Natural killer cell (primary cell): Measurements from ENCODE around the gene BICRA. TPM values are rescaled to one million over a fixed set of nuclear protein-coding genes. Genes with fewer than 3 reads are reported as not detected.

Experiments
- ATAC-seq, 3 donors: fragments of 150-1000 bp in 2 of 3; fragments of 200-7000 bp in 1 of 3; cut with Tn5 transposase; 1 replicate in 1 of 3; 2 replicates in 2 of 3; pipeline ENCODE4 v1.10.0; 2021; ENCODE audit warnings: mild to moderate bottlenecking in 2 of 3, moderate library complexity in 2 of 3
- DNase-seq, 2 donors: peaks; one replicate each; pipeline versions ENCODE4 v3.0.0 to v3.0.0-alpha.2; 2013 to 2021; ENCODE audit warnings: mixed read lengths in 1 of 2
- H3K27ac ChIP-seq: one replicate; pipeline ENCODE4 v1.5.1; 2013; ENCODE audit warnings: mild to moderate bottlenecking, low read length
- H3K27me3 ChIP-seq: one replicate; pipeline ENCODE4 v1.6.1; 2013; ENCODE audit warnings: low read length; ENCODE audit not compliant: control insufficient read depth, insufficient read depth
- H3K36me3 ChIP-seq: one replicate; pipeline ENCODE4 v1.6.1; 2013; ENCODE audit warnings: low read length; ENCODE audit not compliant: control insufficient read depth, insufficient read depth
- H3K4me1 ChIP-seq: one replicate; pipeline ENCODE4 v1.6.1; 2013; ENCODE audit warnings: low read length; ENCODE audit not compliant: control insufficient read depth, insufficient read depth
- H3K4me3 ChIP-seq: one replicate; pipeline ENCODE4 v1.5.1; 2013; ENCODE audit warnings: low read length
- H3K9me3 ChIP-seq: one replicate; pipeline ENCODE4 v1.6.1; 2013; ENCODE audit warnings: low read length; ENCODE audit not compliant: control insufficient read depth, insufficient read depth
- H3K27ac Mint-ChIP-seq, 2 donors: one replicate each; pipeline ENCODE4 v1.8.0; 2022; ENCODE audit warnings: mild to moderate bottlenecking in 2 of 2, mixed read lengths in 2 of 2, moderate library complexity in 1 of 2
- H3K27me3 Mint-ChIP-seq, 2 donors: one replicate each; pipeline ENCODE4 v1.8.0; 2022; ENCODE audit warnings: low read depth in 2 of 2, mixed read lengths in 2 of 2
- H3K36me3 Mint-ChIP-seq: one replicate; pipeline ENCODE4 v1.8.0; 2022; ENCODE audit warnings: mixed read lengths
- H3K4me1 Mint-ChIP-seq, 2 donors: one replicate each; pipeline ENCODE4 v1.8.0; 2022; ENCODE audit warnings: mixed read lengths in 2 of 2
- H3K4me3 Mint-ChIP-seq: one replicate; pipeline ENCODE4 v1.8.0; 2022; ENCODE audit warnings: mild to moderate bottlenecking, moderate library complexity, mixed read lengths
- H3K9me3 Mint-ChIP-seq, 2 donors: one replicate each; pipeline ENCODE4 v1.8.0; 2022; ENCODE audit warnings: mixed read lengths in 2 of 2
- CTCF ChIP-seq: fragments of 200-600 bp; IDR thresholded peaks from one replicate; pipeline ENCODE4 v1.8.0; 2022; ENCODE audit warnings: antibody characterized with exemption
- WGBS: methylation state at CpG from one replicate; pipeline ENCODE4 v1.1.7; 2013; ENCODE audit warnings: missing lambda C conversion rate; ENCODE audit not compliant: insufficient coverage; 5-methylcytosine and 5-hydroxymethylcytosine counted together
- intact Hi-C: fragments of 100-400 bp; cut with micrococcal nuclease; formaldehyde crosslinking; loops from one replicate; pipeline ENCODE4 v1.14.2; 2022
- total RNA-seq, 4 donors: library from RNA; stranded (reverse); fragments of 120-200 nt in 1 of 4; gene quantifications; one replicate each; pipeline versions ENCODE4 v1.2.3 to v1.2.4, GENCODE V29; 2013 to 2022

The BICRA gene
- total RNA-seq, 3 donors from 2014 or later (not counting 1 experiment from before 2014, with no cell fraction given): 31.9 to 37.4 (median 34.1) TPM

- no peak for DNase-seq
- H3K4me3 ChIP-seq: no peak overlapping the region
- Mint-ChIP-seq H3K27ac (peak overlapping the region in 1 of 2 donors; percentile 7), H3K36me3 (no peaks in the 10 kb centered on the region), H3K4me1 (peaks cover 13 to 16% of the 10 kb centered on the region in 2 donors), H3K4me3 (no peak overlapping the region), H3K27me3 (no peaks in the 10 kb centered on the region), H3K9me3 (no peaks in the 10 kb centered on the region)
- no peak for TF ChIP-seq CTCF
- H3K4me1 ChIP-seq: no peaks in the 10 kb centered on the region
- H3K27ac ChIP-seq: no peak overlapping the region
- 87% methylated on average over 8 of the region's 8 CpGs for WGBS
- H3K27me3 ChIP-seq: no peaks in the 10 kb centered on the region
- peaks cover 21% of the 10 kb centered on the region for H3K36me3 ChIP-seq
- intact Hi-C loops: no loop called here
- peak in 1 of 3 donors; percentile 25 for ATAC-seq
- H3K9me3 ChIP-seq: no peaks in the 10 kb centered on the region
Observed at GRCh38 chr19:47676811-47677210, 67.9 kb downstream of the BICRA start.

GRCh38 chr19:47679251-47679900, 70.4 kb downstream of the BICRA start:
- ATAC-seq: no peak
- peaks cover 14% of the 10 kb centered on the region for H3K36me3 ChIP-seq

GRCh38 chr19:47679922-47680857, 71.3 kb downstream of the BICRA start:
- Histone ChIP-seq H3K27me3 (no peaks in the 10 kb centered on the region), H3K4me3 (no peak overlapping the region), H3K9me3 (no peaks in the 10 kb centered on the region), H3K36me3 (peaks cover 13% of the 10 kb centered on the region), H3K4me1 (no peaks in the 10 kb centered on the region), H3K27ac (no peak overlapping the region)
- TF ChIP-seq CTCF: no peak
- Mint-ChIP-seq H3K27ac (no peak overlapping the region), H3K4me1 (peaks cover under 1 to 6% of the 10 kb centered on the region in 2 donors), H3K4me3 (no peak overlapping the region), H3K36me3 (no peaks in the 10 kb centered on the region), H3K27me3 (no peaks in the 10 kb centered on the region), H3K9me3 (no peaks in the 10 kb centered on the region)
- no peak for ATAC-seq
- intact Hi-C loops: no loop called here
- DNase-seq: no peak
- WGBS: 98% methylated on average over 90 of the region's 90 CpGs

More at GRCh38 chr19:47679251-47679900, 70.4 kb downstream of the BICRA start:
- Mint-ChIP-seq H3K9me3 (no peaks in the 10 kb centered on the region), H3K4me3 (no peak overlapping the region), H3K36me3 (no peaks in the 10 kb centered on the region), H3K27me3 (no peaks in the 10 kb centered on the region), H3K27ac (no peak overlapping the region), H3K4me1 (peaks cover 7 to 13% of the 10 kb centered on the region in 2 donors)
- H3K9me3 ChIP-seq: no peaks in the 10 kb centered on the region
- no peak for DNase-seq
- H3K27ac ChIP-seq: no peak overlapping the region
- intact Hi-C loops: no loop called here
- no peak for TF ChIP-seq CTCF
- no peak overlapping the region for H3K4me3 ChIP-seq
- no peaks in the 10 kb centered on the region for H3K27me3 ChIP-seq
- H3K4me1 ChIP-seq: no peaks in the 10 kb centered on the region
- WGBS: 96% methylated on average over 30 of the region's 30 CpGs
